ENCODE measurements around the gene TENM3.

The TENM3 gene

GRCh38 chr4:182756161-182756690 is 513.0 kb downstream of the TENM3 start:
- no peak for DNase-seq

- DNase-seq, result no peak
Observed at GRCh38 chr4:182758273-182758672, 515.1 kb downstream of the TENM3 start.

GRCh38 chr4:182760551-182761043 is 517.4 kb downstream of the TENM3 start:
- DNase-seq, result no peak

- no peak for DNase-seq
Observed at GRCh38 chr4:182764137-182764536, 520.9 kb downstream of the TENM3 start.

GRCh38 chr4:182764642-182765041 is 521.4 kb downstream of the TENM3 start:
- no peak for DNase-seq

- DNase-seq, result no peak
Observed at GRCh38 chr4:182765987-182766856, 523.0 kb downstream of the TENM3 start.

- no peak for DNase-seq
Observed at GRCh38 chr4:182766857-182767250, 523.7 kb downstream of the TENM3 start.

GRCh38 chr4:182768838-182769237 is 525.6 kb downstream of the TENM3 start:
- no peak for DNase-seq

GRCh38 chr4:182770259-182770995 is 527.2 kb downstream of the TENM3 start:
- DNase-seq, result no peak

GRCh38 chr4:182770996-182771514 is 527.9 kb downstream of the TENM3 start:
- no peak for DNase-seq

- DNase-seq, result no peak
Observed at GRCh38 chr4:182775075-182775474, 531.9 kb downstream of the TENM3 start.

- no peak for DNase-seq
Observed at GRCh38 chr4:182776376-182777105, 533.3 kb downstream of the TENM3 start.

- no peak for DNase-seq
Observed at GRCh38 chr4:182778222-182778982, 535.2 kb downstream of the TENM3 start.

GRCh38 chr4:182786991-182787390 is 543.8 kb downstream of the TENM3 start:
- DNase-seq, result no peak

GRCh38 chr4:182788201-182788600 is 545.0 kb downstream of the TENM3 start:
- DNase-seq, result no peak

GRCh38 chr4:182789529-182789928 is 546.3 kb downstream of the TENM3 start:
- DNase-seq, result no peak

GRCh38 chr4:182795446-182796238 is 552.4 kb downstream of the TENM3 start:
- DNase-seq, result no peak

GRCh38 chr4:182799515-182800215 is 556.5 kb downstream of the TENM3 start:
- no peak for DNase-seq

- no peak for DNase-seq
Observed at GRCh38 chr4:182800216-182800515, 557.0 kb downstream of the TENM3 start.

- no peak for DNase-seq
Observed at GRCh38 chr4:182801636-182802035, 558.4 kb downstream of the TENM3 start.

GRCh38 chr4:182802621-182803020 is 559.4 kb downstream of the TENM3 start:
- no peak for DNase-seq

All from stimulated activated CD4-positive, alpha-beta T cell treated with anti-CD3 and anti-CD28 coated beads, Interleukin-4, amount 100 ng/mL, for 24 hours (primary cell).